Epithelial cell of proximal tubule (primary cell): Measurements from ENCODE around the gene PIK3CD. TPM values are rescaled to one million over a fixed set of nuclear protein-coding genes. Genes with fewer than 3 reads are reported as not detected.

ENCODE experiments used
- DNase-seq: peaks from one replicate; pipeline ENCODE4 v3.0.0-alpha.2; 2011; ENCODE audit warnings: low read depth
- H3K4me3 ChIP-seq: 2 replicates; pipeline ENCODE4 v1.5.1; 2011; ENCODE audit warnings: low read depth, mild to moderate bottlenecking, low read length
- CTCF ChIP-seq: conservative IDR thresholded peaks from 2 replicates; pipeline ENCODE4 v1.5.1; 2012; ENCODE audit warnings: low read depth, mild to moderate bottlenecking, low read length
- total RNA-seq: library from RNA; depleted of rRNA; stranded (reverse); fragments of >200 nt; gene quantifications from 2 replicates; pipeline ENCODE4 v1.2.3, GENCODE V29; 2015

Gene PIK3CD
- total RNA-seq, 1 donor from 2014 or later: 24.5 TPM

GRCh38 chr1:9730096-9730901, 78.8 kb downstream of the PIK3CD start:
- no peak for DNase-seq
- no peak for TF ChIP-seq CTCF
- no peak overlapping the region for H3K4me3 ChIP-seq

GRCh38 chr1:9731051-9731537, 79.6 kb downstream of the PIK3CD start:
- no peak for TF ChIP-seq CTCF
- DNase-seq: no peak
- H3K4me3 ChIP-seq: no peak overlapping the region

- no peak for TF ChIP-seq CTCF
- DNase-seq: no peak
These were observed 80.0 kb downstream of the PIK3CD start for GRCh38 chr1:9731561-9731960.

GRCh38 chr1:9732123-9732971, 80.8 kb downstream of the PIK3CD start:
- H3K4me3 ChIP-seq: no peak overlapping the region
- no peak for TF ChIP-seq CTCF
- DNase-seq: no peak

More at GRCh38 chr1:9731561-9731960, 80.0 kb downstream of the PIK3CD start:
- no peak overlapping the region for H3K4me3 ChIP-seq

GRCh38 chr1:9733160-9733789, 81.7 kb downstream of the PIK3CD start:
- DNase-seq: no peak
- H3K4me3 ChIP-seq: no peak overlapping the region
- TF ChIP-seq CTCF: no peak

- no peak overlapping the region for H3K4me3 ChIP-seq
- DNase-seq: no peak
- TF ChIP-seq CTCF: no peak
These were observed 84.3 kb downstream of the PIK3CD start for GRCh38 chr1:9735800-9736199.
